GM15510 (cell line): ENCODE data around the gene EXTL1.

Source experiments
- POLR2A ChIP-seq: IDR thresholded peaks from 3 replicates; pipeline ENCODE4 v1.6.1; 2011; ENCODE audit warnings: borderline replicate concordance; ENCODE audit not compliant: insufficient read length; ENCODE audit errors: extremely low read depth

Gene EXTL1

GRCh38 chr1:26012864-26013263 is 8.7 kb upstream of the EXTL1 start:
- TF ChIP-seq POLR2A, result no peak

- no peak for TF ChIP-seq POLR2A
Measured at GRCh38 chr1:26014179-26014578, 7.4 kb upstream of the EXTL1 start.

GRCh38 chr1:26015358-26015757 is 6.2 kb upstream of the EXTL1 start:
- no peak for TF ChIP-seq POLR2A

GRCh38 chr1:26016258-26016952 is 5.2 kb upstream of the EXTL1 start:
- no peak for TF ChIP-seq POLR2A

GRCh38 chr1:26016953-26017545 is 4.5 kb upstream of the EXTL1 start:
- no peak for TF ChIP-seq POLR2A

- TF ChIP-seq POLR2A, result no peak
Measured at GRCh38 chr1:26017606-26018005, 4.0 kb upstream of the EXTL1 start.

GRCh38 chr1:26019641-26020315 is 1.8 kb upstream of the EXTL1 start:
- no peak for TF ChIP-seq POLR2A

- TF ChIP-seq POLR2A, result no peak
Measured at GRCh38 chr1:26020330-26020768, 1.2 kb upstream of the EXTL1 start.

- no peak for TF ChIP-seq POLR2A
Measured at GRCh38 chr1:26020941-26021646, 481 bp upstream of the EXTL1 start.

- TF ChIP-seq POLR2A, result no peak
Measured at GRCh38 chr1:26022404-26022779, 817 bp downstream of the EXTL1 start.

GRCh38 chr1:26023009-26023408 is 1.4 kb downstream of the EXTL1 start:
- no peak for TF ChIP-seq POLR2A

- no peak for TF ChIP-seq POLR2A
Measured at GRCh38 chr1:26023826-26024225, 2.3 kb downstream of the EXTL1 start.

GRCh38 chr1:26025060-26025459 is 3.5 kb downstream of the EXTL1 start:
- no peak for TF ChIP-seq POLR2A

GRCh38 chr1:26025517-26025916 is 3.9 kb downstream of the EXTL1 start:
- TF ChIP-seq POLR2A, result no peak
